GM19193 (cell line): Measurements from ENCODE around the gene PDE4B.

Experiments
- POLR2A ChIP-seq: IDR thresholded peaks from 4 replicates; pipeline ENCODE4 v1.6.1; 2011; ENCODE audit not compliant: insufficient read depth, insufficient read length; ENCODE audit errors: extremely low read depth

PDE4B gene

DNA sequence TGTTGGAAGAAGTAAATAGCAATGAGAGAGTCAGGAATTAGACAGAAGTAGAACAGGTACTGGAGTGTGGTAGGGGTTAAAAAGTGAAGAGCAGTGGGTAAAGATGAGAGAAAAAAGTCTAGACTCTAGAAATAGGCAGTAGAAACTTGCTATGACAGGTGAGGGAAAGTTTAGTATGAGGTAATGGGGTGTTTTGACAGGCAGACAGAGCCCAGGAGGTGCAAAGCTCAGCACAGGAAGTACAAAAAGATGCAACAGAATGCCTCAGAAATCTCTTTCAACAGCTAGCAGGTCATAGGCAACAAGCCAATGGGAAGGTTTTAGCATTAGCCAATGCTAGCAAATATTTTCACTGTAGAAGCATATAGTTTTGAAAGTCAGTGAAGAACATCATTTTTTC lies 422.2 kb downstream of the PDE4B start:
- TF ChIP-seq POLR2A: no peak

DNA sequence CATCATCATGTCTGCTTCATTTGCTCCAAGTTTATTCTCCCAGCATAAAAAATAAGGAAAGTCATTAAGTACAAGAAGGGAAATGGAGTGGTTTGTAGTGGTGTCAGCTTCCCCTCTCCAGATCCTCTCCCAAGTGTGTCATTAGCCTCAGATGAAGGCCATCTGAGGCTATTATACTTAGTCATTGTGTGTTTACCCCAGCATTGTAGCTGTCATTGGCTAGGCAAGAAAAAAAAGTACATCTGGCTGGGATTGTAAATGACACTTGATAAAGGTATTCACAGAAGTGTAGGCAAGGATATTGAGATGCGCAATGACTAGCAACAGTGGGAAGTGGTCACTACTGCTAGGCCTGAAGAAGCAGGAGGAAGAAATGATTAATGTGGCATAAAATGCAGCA lies 424.3 kb downstream of the PDE4B start:
- TF ChIP-seq POLR2A: no peak

DNA sequence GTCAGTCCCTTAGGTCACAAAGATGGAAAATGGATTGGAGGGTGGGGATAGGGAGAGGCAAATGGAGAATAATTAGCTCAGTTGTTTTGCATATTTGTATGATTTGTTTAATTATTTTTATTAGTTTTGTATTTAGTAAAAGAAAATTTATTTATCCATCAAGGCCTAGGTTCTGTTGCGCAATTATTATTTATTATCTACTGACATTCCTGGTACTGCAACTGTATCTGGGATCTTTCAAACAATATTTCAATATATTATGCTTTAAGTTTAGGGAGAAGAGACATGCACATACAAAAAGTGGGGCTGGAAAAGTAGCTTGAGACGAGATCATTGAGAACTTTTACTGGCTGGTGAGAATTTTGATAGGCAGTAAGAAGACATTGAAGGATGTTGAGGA lies 424.9 kb downstream of the PDE4B start:
- no peak for TF ChIP-seq POLR2A

DNA sequence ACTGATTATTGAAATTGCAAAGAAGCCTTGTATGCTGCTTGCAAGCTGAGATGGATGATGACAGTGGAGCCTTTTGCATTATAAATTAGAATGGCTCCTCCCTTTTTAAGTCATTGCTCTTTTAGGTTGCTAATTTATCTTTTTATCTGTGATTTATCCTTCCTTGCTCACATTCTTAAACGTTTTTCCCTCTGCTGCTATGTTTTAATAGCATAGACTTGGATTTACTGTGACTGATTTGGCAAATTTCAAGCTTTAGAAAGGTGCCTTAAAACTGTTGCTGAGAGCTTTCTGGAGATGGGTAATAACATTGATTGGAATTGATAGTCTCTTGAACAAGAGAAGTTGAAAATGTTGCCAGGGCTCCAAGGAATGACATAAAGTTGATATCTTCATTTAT lies 427.8 kb downstream of the PDE4B start:
- no peak for TF ChIP-seq POLR2A

DNA sequence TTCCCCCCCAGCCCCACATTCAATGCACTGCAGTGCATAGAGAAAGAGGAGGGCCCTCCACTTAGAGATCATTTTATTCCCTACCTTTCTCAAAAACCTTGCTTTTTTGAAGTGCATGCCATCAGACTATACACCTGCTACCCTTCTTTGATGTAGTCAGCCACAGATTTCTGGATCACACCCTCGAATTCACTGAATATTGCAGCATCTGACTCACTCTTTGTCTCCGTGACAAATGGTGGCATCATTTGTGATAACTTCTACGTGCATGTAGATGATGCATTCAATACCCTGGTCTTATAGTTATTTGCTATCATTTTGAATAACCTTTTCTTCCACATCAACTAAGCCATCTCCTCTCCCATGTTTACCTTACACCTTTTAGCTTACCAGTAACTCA lies 431.0 kb downstream of the PDE4B start:
- TF ChIP-seq POLR2A: no peak

DNA sequence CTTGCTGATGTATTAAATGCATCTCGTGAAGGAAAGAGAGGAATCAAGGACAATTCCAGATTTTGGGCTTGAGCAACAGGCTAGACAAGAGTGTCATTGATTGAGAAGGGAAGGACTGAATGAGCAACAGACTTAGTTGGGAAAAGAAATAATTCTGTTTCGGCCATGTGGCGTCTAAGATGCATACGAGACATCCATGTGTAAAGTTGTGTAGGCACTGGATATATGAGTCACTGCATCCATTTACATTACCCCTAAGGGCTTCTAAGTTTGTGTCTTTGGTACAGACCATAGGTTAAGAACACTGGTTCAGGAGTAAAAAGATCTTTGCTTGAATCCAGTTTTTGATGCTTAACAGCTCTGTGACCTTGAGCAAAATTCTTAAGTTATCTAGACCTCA lies 434.3 kb downstream of the PDE4B start:
- no peak for TF ChIP-seq POLR2A

DNA sequence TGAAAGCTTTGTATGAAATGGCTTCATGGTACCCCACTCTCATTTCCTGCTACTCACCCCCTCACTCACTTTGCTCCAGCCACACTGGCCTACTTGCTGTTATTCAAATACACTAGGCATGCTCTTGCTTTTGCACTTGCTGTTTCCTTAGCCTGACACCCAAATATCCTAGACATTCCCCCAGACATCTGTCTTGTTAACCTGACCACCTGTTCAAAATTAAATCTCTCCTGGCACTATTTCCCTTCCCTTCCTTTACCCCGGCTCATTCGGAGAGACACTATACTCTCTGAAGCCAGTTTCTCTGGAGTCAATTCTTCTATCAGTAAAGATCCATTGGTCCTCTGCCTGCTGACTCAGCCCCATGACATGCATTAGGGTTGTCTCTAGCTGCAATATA lies 435.3 kb downstream of the PDE4B start:
- TF ChIP-seq POLR2A: no peak

DNA sequence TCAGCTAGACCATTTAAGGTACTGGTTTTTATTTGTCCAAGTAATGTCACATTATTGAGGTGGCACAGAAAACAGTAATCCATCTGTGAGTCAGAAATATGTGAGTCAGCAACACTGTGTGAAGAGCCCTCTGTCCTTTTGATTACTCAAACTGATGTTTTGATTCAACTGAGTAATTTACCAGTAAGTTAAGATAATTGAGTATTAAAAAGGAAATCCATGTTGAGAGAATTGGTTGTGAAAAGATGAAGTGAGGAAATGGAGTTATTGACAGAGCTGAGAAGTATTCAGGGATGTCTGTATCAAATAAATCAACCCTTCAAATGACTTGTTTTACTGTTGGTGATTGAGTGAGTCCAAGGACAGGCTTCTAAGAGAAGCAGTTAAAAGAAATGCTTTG lies 438.5 kb downstream of the PDE4B start:
- no peak for TF ChIP-seq POLR2A

DNA sequence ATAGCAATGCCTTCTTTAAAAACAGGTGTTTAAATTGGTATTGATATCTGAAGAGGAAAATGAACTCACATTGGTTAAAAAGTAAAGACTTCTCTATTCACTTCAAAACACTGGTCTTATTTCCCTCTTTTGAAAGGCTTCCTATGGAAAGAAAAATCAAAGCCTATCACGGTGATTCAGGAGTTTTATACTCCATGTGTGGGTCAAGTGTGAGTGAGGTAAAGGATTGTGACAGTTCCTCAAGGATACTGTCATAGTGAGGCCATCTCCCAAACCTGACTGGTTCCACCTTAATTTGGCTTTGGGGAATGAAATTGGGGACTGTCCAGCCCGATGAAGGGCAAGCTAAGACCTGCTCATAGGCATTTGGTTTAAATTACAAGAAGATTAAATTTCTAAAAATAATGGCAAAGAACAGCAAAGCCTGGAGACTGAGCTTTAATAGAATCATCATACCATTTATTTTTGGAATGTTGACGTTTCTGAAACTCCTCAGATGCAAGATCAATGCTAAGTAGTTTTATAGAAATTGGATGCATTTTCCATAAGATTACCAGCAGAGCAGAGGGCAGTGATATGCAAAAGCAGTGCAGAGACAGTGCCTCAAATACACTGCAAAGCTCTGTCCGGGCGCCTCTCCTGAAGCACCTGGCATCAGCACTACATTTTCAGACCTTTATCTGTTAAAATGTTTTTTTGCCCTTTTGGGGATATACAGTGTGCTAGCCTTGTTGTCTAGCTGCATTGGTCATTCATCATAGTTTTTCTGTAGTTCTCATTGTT lies 439.2 kb downstream of the PDE4B start:
- no peak for TF ChIP-seq POLR2A

DNA sequence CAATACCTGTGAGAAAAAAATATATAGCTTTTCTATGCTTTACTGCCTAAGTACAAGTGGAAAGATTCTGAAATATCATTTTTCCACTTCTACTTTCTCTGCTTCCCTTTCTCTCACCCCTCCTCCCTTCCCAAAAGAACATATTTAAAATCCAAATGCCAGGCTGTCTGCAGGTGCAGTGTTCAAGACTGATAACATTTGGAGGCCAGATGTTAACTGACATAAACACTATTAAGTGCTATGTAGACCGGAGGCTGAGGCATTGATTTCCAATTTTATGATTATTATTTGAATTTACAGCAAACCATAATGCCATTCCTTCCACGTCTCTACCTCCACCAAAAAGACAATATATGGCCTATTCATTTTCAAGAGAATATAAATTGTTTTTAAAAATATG lies 444.3 kb downstream of the PDE4B start:
- TF ChIP-seq POLR2A: no peak

DNA sequence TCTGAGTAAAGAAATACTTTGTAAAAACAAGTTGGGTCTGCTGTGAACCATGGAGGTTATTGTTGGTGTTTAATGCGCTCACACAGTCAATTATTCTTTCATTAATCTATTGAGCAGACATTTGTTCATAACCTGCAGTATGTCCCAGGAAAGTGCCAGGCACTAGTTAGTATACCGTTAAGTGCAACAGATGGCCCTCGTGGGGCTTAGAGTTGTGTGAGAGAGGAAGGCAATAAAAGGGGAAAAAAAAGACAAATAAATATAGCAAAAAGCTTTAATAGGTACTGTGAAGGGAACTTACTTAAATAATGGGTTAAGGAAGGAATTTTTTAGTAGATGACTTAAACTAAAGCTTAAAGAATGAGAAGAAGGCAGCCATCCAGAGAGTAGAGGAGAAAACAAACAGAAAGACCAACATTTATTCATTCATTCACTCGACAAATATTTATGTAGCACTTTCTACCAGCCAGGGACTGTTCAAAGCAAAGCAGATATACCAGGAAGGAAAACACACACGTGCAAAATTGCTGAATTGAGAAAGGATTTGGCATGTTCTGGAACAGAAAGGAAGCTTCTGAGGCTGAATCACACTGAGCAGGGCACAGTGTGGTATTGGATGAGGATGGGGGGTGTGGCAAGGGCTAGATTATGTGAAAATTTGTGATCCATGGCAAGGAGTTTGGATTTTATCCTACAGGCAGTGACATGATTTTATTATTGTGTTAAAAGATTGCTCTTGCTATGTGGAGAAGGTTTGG lies 445.2 kb downstream of the PDE4B start:
- TF ChIP-seq POLR2A: no peak

DNA sequence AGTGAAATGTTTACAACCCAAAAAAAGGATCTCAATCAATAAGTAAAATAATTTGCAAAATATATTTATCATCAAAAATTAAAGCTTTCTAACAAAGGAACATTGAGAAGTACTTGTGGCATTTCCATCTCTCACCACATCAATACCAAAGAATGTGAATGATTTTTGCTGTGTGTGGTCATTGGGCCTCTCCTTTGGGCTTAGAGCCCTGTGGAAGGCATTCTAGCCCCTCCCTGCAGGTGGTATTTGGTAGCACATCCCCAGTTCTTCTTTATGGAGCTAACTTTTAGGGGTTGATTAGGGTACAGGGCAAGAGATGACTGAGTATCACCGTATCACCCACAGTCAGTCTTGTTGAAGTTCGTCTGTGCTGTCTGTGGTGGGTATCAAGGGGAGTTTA lies 447.1 kb downstream of the PDE4B start:
- no peak for TF ChIP-seq POLR2A

DNA sequence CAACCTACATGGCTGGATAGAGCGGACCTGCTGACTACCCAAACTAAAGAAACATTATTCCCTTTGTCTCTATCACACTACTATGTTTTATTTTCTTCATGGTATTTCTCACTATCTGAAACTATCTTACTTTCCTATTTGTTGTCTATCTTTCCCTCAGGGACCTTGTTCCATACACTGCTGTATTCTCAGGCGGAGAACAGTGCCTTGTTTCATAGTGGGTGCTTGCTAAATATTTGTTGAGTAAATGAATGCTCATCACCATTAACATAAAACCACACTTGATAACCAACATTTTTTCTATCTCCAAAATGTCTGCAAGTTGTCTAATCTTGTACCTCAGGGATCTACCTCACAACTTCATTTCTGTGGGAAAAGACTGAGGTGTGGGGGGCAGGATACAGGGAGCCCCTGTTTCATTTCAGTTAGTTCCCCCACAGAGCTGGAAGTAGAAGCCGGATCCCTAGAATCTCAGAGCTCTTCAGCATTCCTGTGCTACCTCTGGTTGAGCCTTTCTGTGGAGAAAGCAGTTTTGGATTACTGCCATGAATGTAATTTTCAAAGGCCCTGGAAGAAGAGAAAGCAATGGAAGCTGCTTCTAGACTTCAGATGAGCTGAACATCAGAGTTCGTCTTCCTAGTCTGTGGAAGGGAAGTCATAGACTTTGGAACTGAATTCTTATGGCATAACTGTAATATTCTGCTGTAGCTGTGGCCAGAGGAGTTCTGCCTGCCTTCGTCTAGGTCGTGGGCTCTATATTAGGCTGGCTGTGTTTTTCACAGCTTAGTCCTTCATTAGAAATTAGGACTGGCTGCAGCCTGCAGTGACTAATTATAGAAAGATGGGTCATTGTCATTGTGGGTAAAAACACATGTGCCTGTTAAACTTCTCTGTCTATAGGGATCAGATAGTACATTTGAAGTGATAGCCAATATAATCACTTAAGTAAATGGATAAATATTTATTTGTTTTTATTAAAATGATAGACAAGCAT lies 448.1 kb downstream of the PDE4B start:
- no peak for TF ChIP-seq POLR2A

DNA sequence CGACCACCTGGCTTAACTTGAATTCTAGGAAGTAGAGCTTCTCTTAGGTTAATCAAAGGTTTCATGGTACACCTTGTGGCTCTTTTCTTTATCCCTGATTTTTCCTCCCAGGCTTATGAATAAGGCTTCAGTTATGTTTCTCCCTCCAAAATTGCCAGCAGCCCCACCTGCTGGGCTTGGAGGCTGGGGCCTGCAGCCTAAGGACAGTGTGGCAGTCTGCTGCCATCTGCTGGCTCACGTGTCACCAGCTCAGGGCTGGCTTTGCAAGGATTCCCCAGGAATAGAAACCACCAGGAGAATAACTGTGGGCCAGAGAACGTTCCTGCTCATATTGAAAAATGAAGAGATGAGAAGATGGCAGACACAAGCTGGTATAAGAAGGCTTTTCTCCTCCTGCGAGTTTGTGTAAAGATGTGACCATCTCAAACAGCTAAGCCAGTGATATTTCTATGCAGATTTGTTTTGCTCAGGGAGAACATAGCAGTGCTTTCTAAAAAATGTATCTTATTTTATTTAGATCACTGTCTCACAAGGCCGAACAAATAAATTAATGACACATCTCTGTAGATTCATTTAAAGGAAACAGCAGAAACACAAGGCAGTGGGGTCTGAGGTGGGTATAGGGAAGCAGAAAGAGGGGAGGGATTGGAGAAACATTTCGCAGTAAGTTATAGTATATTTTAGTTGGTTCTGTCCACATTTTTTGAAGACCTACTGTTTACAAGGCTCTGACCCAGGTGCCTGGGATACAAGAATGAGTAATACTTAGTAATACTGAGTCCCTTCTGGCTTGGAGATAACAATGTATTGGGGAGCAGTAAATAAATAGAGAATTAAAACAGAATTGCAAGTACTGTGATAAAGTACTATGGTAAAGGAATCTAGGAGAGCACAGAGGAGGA lies 450.2 kb downstream of the PDE4B start:
- TF ChIP-seq POLR2A: no peak
